ENCODE measurements around the gene RCAN1. TPM values are rescaled to one million over a fixed set of nuclear protein-coding genes. Genes with fewer than 3 reads are reported as not detected.
A peak's percentile ranks its signal among the peaks of the same experiment; 100 is the strongest.

The RCAN1 gene
- polyA plus RNA-seq, 3 donors: 5.2 to 17.5 (median 15.1) TPM

DNA sequence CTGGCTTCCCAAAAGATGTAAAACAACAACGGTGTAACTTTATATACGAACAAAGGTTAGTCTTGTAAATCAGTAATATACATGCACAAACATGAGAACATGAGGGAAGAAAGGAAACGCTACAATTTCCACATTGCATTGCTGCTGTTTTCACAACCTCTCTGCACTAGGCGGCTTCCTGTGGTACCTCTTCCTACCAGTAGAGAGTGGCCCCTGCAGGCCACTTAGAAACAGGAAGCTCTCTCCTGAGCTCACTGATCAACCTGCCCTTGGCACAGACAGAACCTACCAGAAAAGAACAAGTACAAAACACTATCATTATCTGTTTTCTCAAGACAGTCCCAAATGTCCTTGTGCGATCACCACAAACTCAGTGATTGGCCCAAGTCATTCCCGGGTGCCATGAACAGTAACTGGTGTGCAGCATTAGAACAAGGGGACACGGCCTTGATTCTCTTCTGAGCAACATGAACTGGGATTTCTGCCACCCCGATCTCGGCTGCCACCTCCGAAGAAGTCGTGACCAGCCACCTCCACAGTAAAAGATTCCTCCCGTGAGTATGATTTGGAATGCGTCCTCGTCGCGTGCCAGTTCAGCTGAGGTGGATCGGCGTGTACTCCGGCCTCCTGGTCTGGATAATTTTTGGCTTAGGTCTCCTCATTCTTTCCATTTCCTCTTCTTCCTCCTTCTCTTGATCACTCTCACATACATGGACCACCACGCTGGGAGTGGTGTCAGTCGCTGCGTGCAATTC, 97.2 kb downstream of the RCAN1 start:
- Mint-ChIP-seq H3K27me3 (ENCODE audit: low read depth in 3 of 3) (peaks cover 0 to 2% (median 0%) of the 10 kb centered on the region in 3 donors), H3K9me3 (no peaks in the 10 kb centered on the region), H3K27ac (peak overlapping the region; percentile 81 to 93 (median 89)), H3K4me1 (peaks cover 80% of the 10 kb centered on the region), H3K4me3 (peak overlapping the region; percentile 21 to 46), H3K36me3 (peaks cover 15 to 30% of the 10 kb centered on the region in 2 donors)
- no peaks in the 10 kb centered on the region for H4K20me1 ChIP-seq (ENCODE audit: insufficient read depth, low read length)
- no peaks in the 10 kb centered on the region for H3K27me3 ChIP-seq (ENCODE audit: control insufficient read depth in 2 of 2, insufficient read depth in 2 of 2, low read length in 2 of 2)
- H3K36me3 ChIP-seq (replicated peaks in 1 of 2; ENCODE audit: control insufficient read depth in 1 of 2, insufficient read depth in 2 of 2, low read length in 2 of 2): no peaks in the 10 kb centered on the region
- H2AFZ ChIP-seq (ENCODE audit: insufficient read depth, low read depth, low read length, poor library complexity, severe bottlenecking): peak overlapping the region; percentile 43
- peak overlapping the region in 1 of 3 experiments; percentile 29 for H3K4me3 ChIP-seq (replicated peaks in 1 of 3; ENCODE audit: low read depth in 2 of 3, low read length in 3 of 3)
- peak overlapping the region; percentile 48 for H3K4me2 ChIP-seq (replicated peaks; ENCODE audit: extremely low read depth, low read length, poor library complexity, severe bottlenecking)
- DNase-seq: peak; percentile 68 to 86 (median 82)
- H3K79me2 ChIP-seq (ENCODE audit: insufficient read depth, low read length): peaks cover 10% of the 10 kb centered on the region
- intact Hi-C loops (cut with micrococcal nuclease): no loop called here
- H3K9ac ChIP-seq (ENCODE audit: insufficient read depth, low read length, poor library complexity, severe bottlenecking): no peak overlapping the region
- TF ChIP-seq, protein P1, sequence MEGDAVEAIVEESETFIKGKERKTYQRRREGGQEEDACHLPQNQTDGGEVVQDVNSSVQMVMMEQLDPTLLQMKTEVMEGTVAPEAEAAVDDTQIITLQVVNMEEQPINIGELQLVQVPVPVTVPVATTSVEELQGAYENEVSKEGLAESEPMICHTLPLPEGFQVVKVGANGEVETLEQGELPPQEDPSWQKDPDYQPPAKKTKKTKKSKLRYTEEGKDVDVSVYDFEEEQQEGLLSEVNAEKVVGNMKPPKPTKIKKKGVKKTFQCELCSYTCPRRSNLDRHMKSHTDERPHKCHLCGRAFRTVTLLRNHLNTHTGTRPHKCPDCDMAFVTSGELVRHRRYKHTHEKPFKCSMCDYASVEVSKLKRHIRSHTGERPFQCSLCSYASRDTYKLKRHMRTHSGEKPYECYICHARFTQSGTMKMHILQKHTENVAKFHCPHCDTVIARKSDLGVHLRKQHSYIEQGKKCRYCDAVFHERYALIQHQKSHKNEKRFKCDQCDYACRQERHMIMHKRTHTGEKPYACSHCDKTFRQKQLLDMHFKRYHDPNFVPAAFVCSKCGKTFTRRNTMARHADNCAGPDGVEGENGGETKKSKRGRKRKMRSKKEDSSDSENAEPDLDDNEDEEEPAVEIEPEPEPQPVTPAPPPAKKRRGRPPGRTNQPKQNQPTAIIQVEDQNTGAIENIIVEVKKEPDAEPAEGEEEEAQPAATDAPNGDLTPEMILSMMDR (IDR thresholded peaks at IDR 0.05): peak; percentile 75
- no peaks in the 10 kb centered on the region for H3K9me3 ChIP-seq (replicated peaks in 1 of 2; ENCODE audit: control insufficient read depth in 1 of 2, insufficient read depth in 1 of 2, low read length in 2 of 2)
- H3K4me1 ChIP-seq (ENCODE audit: control insufficient read depth in 1 of 2, insufficient read depth in 2 of 2, low read length in 2 of 2): peaks cover 77 to 78% of the 10 kb centered on the region in 2 donors
- 88% methylated on average over 18 of the region's 22 CpGs for WGBS (ENCODE audit: insufficient coverage)
- peak overlapping the region; percentile 54 to 82 for H3K27ac ChIP-seq (ENCODE audit: low read depth in 1 of 2, low read length in 2 of 2)

DNA sequence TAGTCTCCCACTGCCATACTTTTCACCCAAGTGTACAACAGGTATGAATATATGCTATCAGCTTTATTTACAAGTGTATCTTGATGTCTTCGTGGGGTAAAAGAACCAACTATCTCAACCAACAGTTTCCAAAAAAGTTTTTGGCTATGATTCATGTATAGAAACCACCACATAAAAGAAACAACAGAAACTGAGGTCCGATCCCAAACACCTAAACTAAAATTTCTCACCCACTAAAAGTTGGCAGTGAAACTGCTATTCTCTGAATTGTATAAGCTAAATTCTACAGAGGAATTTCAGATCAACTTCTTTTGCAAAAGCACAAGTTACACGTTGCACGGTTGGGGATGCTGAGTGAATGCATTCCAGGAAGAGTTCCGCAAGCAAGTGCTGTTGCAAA, 97.9 kb downstream of the RCAN1 start:
- Histone ChIP-seq H3K36me3 (replicated peaks in 1 of 2; ENCODE audit: control insufficient read depth in 1 of 2, insufficient read depth in 2 of 2, low read length in 2 of 2) (no peaks in the 10 kb centered on the region), H2AFZ (ENCODE audit: insufficient read depth, low read depth, low read length, poor library complexity, severe bottlenecking) (no peak overlapping the region), H3K4me1 (ENCODE audit: control insufficient read depth in 1 of 2, insufficient read depth in 2 of 2, low read length in 2 of 2) (peaks cover 77 to 78% of the 10 kb centered on the region in 2 donors), H3K79me2 (ENCODE audit: insufficient read depth, low read length) (peaks cover 10% of the 10 kb centered on the region), H3K27me3 (ENCODE audit: control insufficient read depth in 2 of 2, insufficient read depth in 2 of 2, low read length in 2 of 2) (no peaks in the 10 kb centered on the region), H3K4me3 (replicated peaks in 1 of 3; ENCODE audit: low read depth in 2 of 3, low read length in 3 of 3) (peak overlapping the region in 1 of 3 experiments; percentile 29), H3K4me2 (replicated peaks; ENCODE audit: extremely low read depth, low read length, poor library complexity, severe bottlenecking) (peak overlapping the region; percentile 48), H3K9ac (ENCODE audit: insufficient read depth, low read length, poor library complexity, severe bottlenecking) (no peak overlapping the region), H3K9me3 (replicated peaks in 1 of 2; ENCODE audit: control insufficient read depth in 1 of 2, insufficient read depth in 1 of 2, low read length in 2 of 2) (no peaks in the 10 kb centered on the region), H3K27ac (ENCODE audit: low read depth in 1 of 2, low read length in 2 of 2) (peak overlapping the region; percentile 54 to 82), H4K20me1 (ENCODE audit: insufficient read depth, low read length) (no peaks in the 10 kb centered on the region)
- H3K4me3 Mint-ChIP-seq: peak overlapping the region in 1 of 2 donors; percentile 46
- peak overlapping the region; percentile 80 to 91 (median 87) for H3K27ac Mint-ChIP-seq
- H3K4me1 Mint-ChIP-seq: peaks cover 77% of the 10 kb centered on the region
- WGBS (ENCODE audit: insufficient coverage): no CpG with 5 or more reads among the region's 5 CpGs
- TF ChIP-seq, protein P1 (IDR thresholded peaks at IDR 0.05): no peak
- H3K36me3 Mint-ChIP-seq: peaks cover 13 to 30% of the 10 kb centered on the region in 2 donors
- peaks cover 0 to 2% (median 0%) of the 10 kb centered on the region in 3 donors for H3K27me3 Mint-ChIP-seq (ENCODE audit: low read depth in 3 of 3)
- no peak for DNase-seq
- intact Hi-C loops (cut with micrococcal nuclease): no loop called here
- no peaks in the 10 kb centered on the region for H3K9me3 Mint-ChIP-seq
